BE2C (cell line): Measurements from ENCODE around the gene OSBPL6.

Experiments
- DNase-seq: peaks from one replicate; pipeline ENCODE4 v3.0.0-alpha.2; 2020
- H3K27me3 ChIP-seq: fragments of 250-450 bp; sonication (Bioruptor Pico); 2 replicates; pipeline ENCODE4 v1.5.1; 2020; ENCODE audit warnings: mild to moderate bottlenecking
- H3K36me3 ChIP-seq: fragments of 250-450 bp; sonication (Bioruptor Pico); 2 replicates; pipeline ENCODE4 v1.5.1; 2020; ENCODE audit warnings: mild to moderate bottlenecking
- H3K4me1 ChIP-seq: fragments of 250-450 bp; sonication (Bioruptor Pico); 2 replicates; pipeline ENCODE4 v1.5.1; 2020
- H3K4me3 ChIP-seq: 2 replicates; pipeline ENCODE4 v1.5.1; 2011; ENCODE audit warnings: low read depth, low read length
- H3K9me3 ChIP-seq: fragments of 250-450 bp; sonication (Bioruptor Pico); 2 replicates; pipeline ENCODE4 v1.5.1; 2020
- TF ChIP-seq, protein P1 (sequence below): IDR thresholded peaks from 2 replicates; pipeline ENCODE4 v1.5.1; 2012; ENCODE audit warnings: mild to moderate bottlenecking, low read depth, low read length

OSBPL6 gene

DNA sequence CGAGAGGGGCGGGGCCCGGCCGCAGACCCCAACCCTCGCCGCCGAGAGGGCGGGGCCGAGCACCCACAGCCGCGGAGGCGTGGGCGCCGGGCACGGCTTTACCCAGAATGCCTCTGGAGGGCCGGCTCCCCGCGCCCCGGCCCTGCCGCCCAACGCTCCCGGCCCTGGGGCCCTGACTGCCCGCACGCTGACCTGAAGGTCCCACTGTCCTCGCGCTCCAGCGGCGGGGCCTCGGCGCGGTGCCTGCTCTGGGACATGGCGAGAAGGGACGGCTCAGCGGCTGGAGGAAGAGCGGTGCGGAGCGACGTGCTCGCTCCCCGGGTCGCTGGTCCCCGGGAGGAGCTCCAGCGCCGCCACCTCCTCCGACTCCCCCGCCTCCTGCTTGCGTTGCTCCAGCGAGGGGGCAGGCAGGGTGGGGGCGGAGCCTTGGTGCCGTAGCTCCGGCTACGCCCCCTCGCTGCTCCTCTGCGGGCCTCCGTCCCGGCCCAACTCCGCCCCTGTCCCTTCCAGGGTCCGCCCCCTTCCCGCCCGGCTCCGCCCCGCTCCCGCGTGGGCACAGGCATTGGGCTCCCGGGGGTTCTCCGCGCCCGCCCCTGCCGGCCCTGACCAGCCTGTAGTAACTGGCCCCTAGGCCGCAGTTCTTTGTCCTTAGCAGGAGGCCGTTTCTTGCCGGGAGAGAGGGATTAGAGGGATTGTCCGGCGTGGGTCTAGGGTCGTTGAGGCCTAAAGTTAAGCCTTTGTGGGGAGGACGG lies 256.6 kb downstream of the OSBPL6 start, which contains the start of the genes PJVK and PRKRA:
TSS of gene PJVK (plus strand) at position 605 of the 752 bp plus-strand sequence. CDS start 2,032 bp downstream, outside the sequence.
TSS of gene PRKRA (minus strand) at position 402 of the 752 bp plus-strand sequence. CDS start at position 257, 145 bp downstream.
- Histone ChIP-seq H3K4me1 (peaks cover 2% of the 10 kb centered on the region; the same call in 1 of the 2 replicates), H3K9me3 (no peaks in the 10 kb centered on the region), H3K4me3 (peak within 1 kb of the TSS; percentile 76), H3K36me3 (no peaks in the 10 kb centered on the region; the same call in 1 of the 2 replicates), H3K27me3 (no peaks in the 10 kb centered on the region)
- peak; percentile 94 for DNase-seq
- TF ChIP-seq, protein P1, sequence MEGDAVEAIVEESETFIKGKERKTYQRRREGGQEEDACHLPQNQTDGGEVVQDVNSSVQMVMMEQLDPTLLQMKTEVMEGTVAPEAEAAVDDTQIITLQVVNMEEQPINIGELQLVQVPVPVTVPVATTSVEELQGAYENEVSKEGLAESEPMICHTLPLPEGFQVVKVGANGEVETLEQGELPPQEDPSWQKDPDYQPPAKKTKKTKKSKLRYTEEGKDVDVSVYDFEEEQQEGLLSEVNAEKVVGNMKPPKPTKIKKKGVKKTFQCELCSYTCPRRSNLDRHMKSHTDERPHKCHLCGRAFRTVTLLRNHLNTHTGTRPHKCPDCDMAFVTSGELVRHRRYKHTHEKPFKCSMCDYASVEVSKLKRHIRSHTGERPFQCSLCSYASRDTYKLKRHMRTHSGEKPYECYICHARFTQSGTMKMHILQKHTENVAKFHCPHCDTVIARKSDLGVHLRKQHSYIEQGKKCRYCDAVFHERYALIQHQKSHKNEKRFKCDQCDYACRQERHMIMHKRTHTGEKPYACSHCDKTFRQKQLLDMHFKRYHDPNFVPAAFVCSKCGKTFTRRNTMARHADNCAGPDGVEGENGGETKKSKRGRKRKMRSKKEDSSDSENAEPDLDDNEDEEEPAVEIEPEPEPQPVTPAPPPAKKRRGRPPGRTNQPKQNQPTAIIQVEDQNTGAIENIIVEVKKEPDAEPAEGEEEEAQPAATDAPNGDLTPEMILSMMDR, result no peak

DNA sequence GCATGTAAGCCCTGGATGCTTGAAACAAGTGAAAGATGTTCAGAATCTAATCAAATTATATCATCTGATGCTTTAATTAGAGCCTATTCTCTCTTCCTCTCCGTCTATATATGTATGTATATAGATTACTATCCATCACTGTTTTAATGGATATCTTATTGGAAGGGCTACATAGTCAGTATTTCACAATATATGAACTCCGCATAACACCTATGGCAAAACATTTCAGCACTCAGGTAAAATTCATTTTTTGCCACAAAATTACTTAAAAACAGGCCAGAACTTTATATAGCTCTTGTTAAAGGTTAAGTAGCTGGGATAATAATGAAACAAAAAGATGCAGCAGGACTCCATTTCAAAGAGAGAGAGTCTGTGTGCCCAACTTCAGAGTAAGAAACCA lies 258.0 kb downstream of the OSBPL6 start:
- no peaks in the 10 kb centered on the region for H3K9me3 ChIP-seq
- H3K4me3 ChIP-seq, result no peak overlapping the region

More for the DNA sequence above, 258.0 kb downstream of the OSBPL6 start:
- no peak for DNase-seq
- Histone ChIP-seq H3K27me3 (no peaks in the 10 kb centered on the region), H3K36me3 (no peaks in the 10 kb centered on the region), H3K4me1 (peaks cover 2% of the 10 kb centered on the region; the same call in 1 of the 2 replicates)
- TF ChIP-seq, protein P1, result no peak
